Loucy (cell line): Measurements from ENCODE around the gene PBX4.

Experiments used
- CTCF ChIP-seq: fragments of 200-600 bp; sonication (generic); conservative IDR thresholded peaks from 2 replicates; pipeline ENCODE4 v1.5.1; 2014; ENCODE audit warnings: mild to moderate bottlenecking, antibody characterized with exemption, low read length
- EZH2phosphoT487 ChIP-seq: fragments of 200-600 bp; IDR thresholded peaks from 2 replicates; pipeline ENCODE4 v1.6.1; 2018; ENCODE audit warnings: antibody characterized with exemption, mild to moderate bottlenecking, moderate library complexity, borderline replicate concordance

- no peak; the same call in 1 of the 2 replicates for TF ChIP-seq CTCF
- TF ChIP-seq EZH2phosphoT487: no peak
Measured at GRCh38 chr19:19525611-19526380, 92.7 kb downstream of the PBX4 start.
